IPS-18c (cell line): ENCODE measurements around the gene CNPY1.

Source experiments
- H3K4me3 ChIP-seq: 2 replicates; pipeline ENCODE4 v1.7.0; 2013; ENCODE audit warnings: low read depth, mild to moderate bottlenecking, low read length, moderate library complexity; ENCODE audit not compliant: insufficient read depth
- H3K9me3 ChIP-seq: one replicate; pipeline ENCODE4 v1.6.1; 2013; ENCODE audit warnings: mild to moderate bottlenecking, low read length, moderate library complexity; ENCODE audit not compliant: control insufficient read depth, insufficient read depth

CNPY1 gene

GRCh38 chr7:155458878-155459699 is 87.3 kb downstream of the CNPY1 start:
- H3K9me3 ChIP-seq, result peaks cover 3% of the 10 kb centered on the region

DNA sequence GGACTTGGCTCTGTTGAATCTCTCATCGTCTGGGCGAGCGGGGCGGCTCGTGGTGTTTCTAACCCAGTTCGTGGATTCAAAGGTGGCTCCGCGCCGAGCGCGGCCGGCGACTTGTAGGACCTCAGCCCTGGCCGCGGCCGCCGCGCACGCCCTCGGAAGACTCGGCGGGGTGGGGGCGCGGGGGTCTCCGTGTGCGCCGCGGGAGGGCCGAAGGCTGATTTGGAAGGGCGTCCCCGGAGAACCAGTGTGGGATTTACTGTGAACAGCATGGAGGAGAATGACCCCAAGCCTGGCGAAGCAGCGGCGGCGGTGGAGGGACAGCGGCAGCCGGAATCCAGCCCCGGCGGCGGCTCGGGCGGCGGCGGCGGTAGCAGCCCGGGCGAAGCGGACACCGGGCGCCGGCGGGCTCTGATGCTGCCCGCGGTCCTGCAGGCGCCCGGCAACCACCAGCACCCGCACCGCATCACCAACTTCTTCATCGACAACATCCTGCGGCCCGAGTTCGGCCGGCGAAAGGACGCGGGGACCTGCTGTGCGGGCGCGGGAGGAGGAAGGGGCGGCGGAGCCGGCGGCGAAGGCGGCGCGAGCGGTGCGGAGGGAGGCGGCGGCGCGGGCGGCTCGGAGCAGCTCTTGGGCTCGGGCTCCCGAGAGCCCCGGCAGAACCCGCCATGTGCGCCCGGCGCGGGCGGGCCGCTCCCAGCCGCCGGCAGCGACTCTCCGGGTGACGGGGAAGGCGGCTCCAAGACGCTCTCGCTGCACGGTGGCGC is 88.1 kb downstream of the CNPY1 start, which contains the start of gene EN2:
Gene EN2, plus strand, starts transcription at position 19 of the 767 bp plus-strand sequence. Its CDS starts 249 bp downstream, at position 268.
- peaks cover 3% of the 10 kb centered on the region for H3K9me3 ChIP-seq
- 0 out of 2 replicates have a peak within 1 kb of the TSS, but pooled peaks have one; percentile 9 for H3K4me3 ChIP-seq

More at GRCh38 chr7:155458878-155459699, 87.3 kb downstream of the CNPY1 start:
- 0 out of 2 replicates have a peak overlapping the region, but pooled peaks have one; percentile 3 for H3K4me3 ChIP-seq

- Histone ChIP-seq H3K9me3 (peaks cover 3% of the 10 kb centered on the region), H3K4me3 (no peak overlapping the region)
These were observed 88.7 kb downstream of the CNPY1 start for GRCh38 chr7:155457544-155458110.

DNA sequence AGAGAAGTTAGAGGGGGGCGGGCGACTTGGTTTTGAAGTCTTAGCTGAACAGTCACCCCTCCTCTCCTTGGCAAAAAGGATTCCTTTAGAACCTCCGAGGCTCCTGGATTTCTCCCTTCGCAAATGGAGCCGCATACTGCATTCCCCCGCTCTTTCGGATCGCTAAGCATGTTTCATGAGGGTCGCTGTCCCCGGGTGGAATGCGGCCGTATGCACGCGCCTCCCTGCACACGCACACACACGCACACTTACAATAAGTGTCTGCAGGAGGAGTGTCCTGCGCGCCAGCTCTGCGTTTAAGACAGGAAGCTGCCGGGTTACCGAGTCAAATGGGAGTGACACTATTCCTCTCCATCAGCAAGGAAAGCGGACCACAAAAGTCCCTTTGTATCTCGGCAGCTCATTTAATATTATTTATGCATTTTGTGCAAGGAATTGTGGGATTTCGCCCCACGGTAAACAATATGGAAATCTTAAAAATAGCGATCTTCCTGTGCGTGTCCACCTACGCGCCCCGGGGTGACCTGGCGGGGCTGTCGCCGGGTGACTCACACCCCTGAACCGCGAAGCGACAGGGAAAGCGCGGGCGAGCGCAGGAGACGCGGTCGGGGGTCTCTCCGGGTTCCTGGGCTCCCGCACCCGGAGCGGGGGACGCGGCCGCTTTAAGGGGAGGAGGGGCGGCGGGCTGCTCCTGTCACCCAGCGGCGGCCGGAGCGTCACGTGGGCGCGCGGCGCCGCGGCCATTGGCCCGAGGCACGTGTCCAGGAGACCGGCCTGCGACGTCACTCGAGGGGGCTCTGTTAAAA is 89.4 kb downstream of the CNPY1 start:
- Histone ChIP-seq H3K9me3 (no peaks in the 10 kb centered on the region), H3K4me3 (0 out of 2 replicates have a peak overlapping the region, but pooled peaks have one; percentile 9)

GRCh38 chr7:155455776-155456737 is 90.3 kb downstream of the CNPY1 start:
- H3K4me3 ChIP-seq, result no peak overlapping the region
- no peaks in the 10 kb centered on the region for H3K9me3 ChIP-seq

DNA sequence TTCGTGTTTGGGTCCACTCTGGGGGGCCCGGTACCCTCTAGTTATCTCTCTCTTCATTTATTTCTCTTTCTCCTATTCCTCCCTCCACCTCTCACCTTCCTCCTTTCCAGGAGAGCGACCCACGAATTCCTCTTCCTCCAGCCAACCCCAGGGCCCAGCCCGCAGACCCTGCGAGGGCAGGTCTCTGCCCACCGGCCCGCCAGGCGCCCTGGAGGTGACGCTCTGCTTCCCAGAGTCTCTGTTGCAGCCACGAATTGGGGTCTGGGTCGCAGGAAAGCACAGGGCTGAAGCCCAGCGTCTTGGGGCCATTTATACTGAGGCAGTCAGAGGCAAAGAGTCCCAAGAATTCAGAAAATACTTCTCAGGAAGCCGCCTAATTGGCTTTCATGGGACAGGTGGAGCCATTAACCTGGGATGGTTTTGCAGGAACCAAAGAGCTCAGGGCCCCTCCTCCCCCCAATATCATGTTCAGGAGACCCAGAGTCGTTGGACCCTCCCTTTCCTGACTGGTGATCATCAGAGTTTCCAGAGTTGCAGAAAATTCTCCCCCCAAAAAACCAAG is 91.1 kb downstream of the CNPY1 start:
- Histone ChIP-seq H3K4me3 (no peak overlapping the region; the same call in 1 of the 2 replicates), H3K9me3 (no peaks in the 10 kb centered on the region)

GRCh38 chr7:155454183-155455112 is 91.9 kb downstream of the CNPY1 start:
- no peaks in the 10 kb centered on the region for H3K9me3 ChIP-seq
- H3K4me3 ChIP-seq, result no peak overlapping the region; the same call in 1 of the 2 replicates

- H3K9me3 ChIP-seq, result no peaks in the 10 kb centered on the region
- no peak overlapping the region; the same call in 1 of the 2 replicates for H3K4me3 ChIP-seq
These were observed 92.8 kb downstream of the CNPY1 start for GRCh38 chr7:155453296-155454182.

GRCh38 chr7:155452505-155453295 is 93.7 kb downstream of the CNPY1 start:
- no peak overlapping the region for H3K4me3 ChIP-seq

DNA sequence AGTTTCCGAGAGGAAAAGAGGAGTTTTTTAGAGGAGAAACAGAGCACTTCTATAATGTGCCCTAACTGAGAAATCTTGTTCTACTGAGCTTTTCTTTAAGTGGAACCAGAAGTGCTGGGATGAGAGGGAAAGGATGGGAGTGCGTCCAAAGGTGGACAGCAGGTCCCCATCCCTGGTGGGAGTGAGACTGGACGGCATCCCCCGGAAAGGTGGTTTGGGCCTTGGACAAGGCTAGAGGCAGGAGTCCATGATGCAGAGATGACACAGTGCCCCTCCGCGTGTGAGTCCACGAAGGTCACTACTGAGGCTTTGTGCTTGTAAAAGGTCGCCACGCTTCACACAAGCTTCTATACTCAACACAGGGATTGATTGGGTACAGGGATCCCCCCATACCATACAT is 94.5 kb downstream of the CNPY1 start:
- no peak overlapping the region for H3K4me3 ChIP-seq
- H3K9me3 ChIP-seq, result no peaks in the 10 kb centered on the region

More at GRCh38 chr7:155452505-155453295, 93.7 kb downstream of the CNPY1 start:
- no peaks in the 10 kb centered on the region for H3K9me3 ChIP-seq
